ENCODE results near the gene MSI2.

The MSI2 gene

GRCh38 chr17:57288040-57288772, 31.9 kb downstream of the MSI2 start:
- no peak for TF ChIP-seq CTCF (IDR thresholded peaks at IDR 0.05; ENCODE audit: control insufficient read depth, extremely low read depth, insufficient read depth)
- DNase-seq (ENCODE audit: low read depth) = no peak
- H3K4me3 ChIP-seq (ENCODE audit: low read depth, low read length) = no peak overlapping the region

GRCh38 chr17:57288773-57289121, 32.4 kb downstream of the MSI2 start:
- DNase-seq (ENCODE audit: low read depth) = no peak
- TF ChIP-seq CTCF (IDR thresholded peaks at IDR 0.05; ENCODE audit: control insufficient read depth, extremely low read depth, insufficient read depth) = no peak
- no peak overlapping the region for H3K4me3 ChIP-seq (ENCODE audit: low read depth, low read length)

- DNase-seq (ENCODE audit: low read depth) = no peak
- no peak for TF ChIP-seq CTCF (IDR thresholded peaks at IDR 0.05; ENCODE audit: control insufficient read depth, extremely low read depth, insufficient read depth)
- no peak overlapping the region for H3K4me3 ChIP-seq (ENCODE audit: low read depth, low read length)
Measured at GRCh38 chr17:57289130-57289529, 32.8 kb downstream of the MSI2 start.

- no peak for DNase-seq (ENCODE audit: low read depth)
- TF ChIP-seq CTCF (IDR thresholded peaks at IDR 0.05; ENCODE audit: control insufficient read depth, extremely low read depth, insufficient read depth) = no peak
- no peak overlapping the region for H3K4me3 ChIP-seq (ENCODE audit: low read depth, low read length)
Measured at GRCh38 chr17:57289613-57290012, 33.3 kb downstream of the MSI2 start.

- DNase-seq (ENCODE audit: low read depth) = no peak
- no peak for TF ChIP-seq CTCF (IDR thresholded peaks at IDR 0.05; ENCODE audit: control insufficient read depth, extremely low read depth, insufficient read depth)
- no peak overlapping the region for H3K4me3 ChIP-seq (ENCODE audit: low read depth, low read length)
Measured at GRCh38 chr17:57290981-57291380, 34.7 kb downstream of the MSI2 start.

GRCh38 chr17:57292091-57292490, 35.8 kb downstream of the MSI2 start:
- no peak overlapping the region for H3K4me3 ChIP-seq (ENCODE audit: low read depth, low read length)
- no peak for DNase-seq (ENCODE audit: low read depth)
- no peak for TF ChIP-seq CTCF (IDR thresholded peaks at IDR 0.05; ENCODE audit: control insufficient read depth, extremely low read depth, insufficient read depth)

- DNase-seq (ENCODE audit: low read depth) = no peak
- no peak overlapping the region for H3K4me3 ChIP-seq (ENCODE audit: low read depth, low read length)
- TF ChIP-seq CTCF (IDR thresholded peaks at IDR 0.05; ENCODE audit: control insufficient read depth, extremely low read depth, insufficient read depth) = no peak
Measured at GRCh38 chr17:57293077-57293476, 36.8 kb downstream of the MSI2 start.

All from LNCaP clone FGC (cell line).